Mucosa of descending colon (tissue), 3 donors: ENCODE results near the gene MPIG6B. TPM values are rescaled to one million over a fixed set of nuclear protein-coding genes. Genes with fewer than 3 reads are reported as not detected.

Experiments
- ATAC-seq: fragments of 200-7000 bp; cut with Tn5 transposase; one replicate; pipeline ENCODE4 v1.9.1; 2020; ENCODE audit warnings: mild to moderate bottlenecking, moderate library complexity
- DNase-seq, 3 donors: peaks; one replicate each; pipeline ENCODE4 v3.0.0-alpha.2; 2020
- H3K36me3 ChIP-seq: fragments of 200-600 bp; one replicate; pipeline ENCODE4 v1.8.0; 2021; ENCODE audit warnings: low read depth, mild to moderate bottlenecking
- H3K4me1 ChIP-seq: fragments of 200-600 bp; one replicate; pipeline ENCODE4 v1.8.0; 2021; ENCODE audit warnings: low read depth, mild to moderate bottlenecking
- H3K4me3 ChIP-seq: fragments of 200-600 bp; one replicate; pipeline ENCODE4 v1.8.0; 2021; ENCODE audit warnings: mild to moderate bottlenecking
- H3K9me3 ChIP-seq: fragments of 200-600 bp; one replicate; pipeline ENCODE4 v1.8.0; 2021; ENCODE audit warnings: mild to moderate bottlenecking
- CTCF ChIP-seq: fragments of 200-600 bp; IDR thresholded peaks from one replicate; pipeline ENCODE4 v1.8.0; 2022; ENCODE audit warnings: antibody characterized with exemption, mild to moderate bottlenecking
- intact Hi-C, 2 donors: fragments of 100-400 bp; cut with DNase I in 1 of 2; cut with micrococcal nuclease in 1 of 2; formaldehyde crosslinking; loops; one replicate each; pipeline versions ENCODE4 v1.11.0 to v1.11.1; 2022; cut with DNase I, micrococcal nuclease
- total RNA-seq, 3 donors: library from RNA; stranded (reverse); fragmentation: NEBNext Ultra II Directional in 2 of 3; extraction: Animal tissue kit (Norgen Biotek cat#: 25700) in 2 of 3; gene quantifications; one replicate each; pipeline versions ENCODE4 v1.2.1 to v1.2.4, GENCODE V29; 2021 to 2023
- donor health status: DM: no; HTN: no; CAD: no; lungs with moderate emphysema.
- donor health status: DM: no; HTN: no; CAD: no.
- donor health status: DM: no; HTN: yes; CAD: no.

The MPIG6B gene
- total RNA-seq, 3 donors from 2014 or later, result 0.48 to 1.4 (median 0.57) TPM

- intact Hi-C loops, result no loop called here
- ATAC-seq, result peak; percentile 6
- DNase-seq, result peak in 2 of 3 donors; percentile 42 to 52
- no peak for TF ChIP-seq CTCF
- Histone ChIP-seq H3K4me1 (peaks cover 20% of the 10 kb centered on the region), H3K4me3 (no peak overlapping the region), H3K9me3 (no peaks in the 10 kb centered on the region), H3K36me3 (no peaks in the 10 kb centered on the region)
Measured at GRCh38 chr6:31727034-31727716, 4.0 kb downstream of the MPIG6B start.

- H3K36me3 ChIP-seq, result peaks cover 7% of the 10 kb centered on the region
- peak in 2 of 3 donors; percentile 43 to 52 for DNase-seq
- no peaks in the 10 kb centered on the region for H3K9me3 ChIP-seq
- H3K4me1 ChIP-seq, result peaks cover 23% of the 10 kb centered on the region
- ATAC-seq, result no peak
- intact Hi-C loops, result no loop called here
- TF ChIP-seq CTCF, result no peak
- no peak overlapping the region for H3K4me3 ChIP-seq
Measured at GRCh38 chr6:31727717-31728671, 4.8 kb downstream of the MPIG6B start.

GRCh38 chr6:31728767-31729514, 5.8 kb downstream of the MPIG6B start, which contains the start of gene DDAH2:
Gene DDAH2 (minus strand): TSS chr6:31729299. CDS start chr6:31729161, 138 bp downstream.
- ATAC-seq (peak; percentile 57), DNase-seq (peak; percentile 42 to 76 (median 64))
- Histone ChIP-seq H3K9me3 (no peaks in the 10 kb centered on the region), H3K4me3 (peak within 1 kb of the TSS; percentile 33), H3K4me1 (peaks cover 26% of the 10 kb centered on the region), H3K36me3 (peaks cover 7% of the 10 kb centered on the region)
- no peak for TF ChIP-seq CTCF
- intact Hi-C loops, result no loop called here

DNA sequence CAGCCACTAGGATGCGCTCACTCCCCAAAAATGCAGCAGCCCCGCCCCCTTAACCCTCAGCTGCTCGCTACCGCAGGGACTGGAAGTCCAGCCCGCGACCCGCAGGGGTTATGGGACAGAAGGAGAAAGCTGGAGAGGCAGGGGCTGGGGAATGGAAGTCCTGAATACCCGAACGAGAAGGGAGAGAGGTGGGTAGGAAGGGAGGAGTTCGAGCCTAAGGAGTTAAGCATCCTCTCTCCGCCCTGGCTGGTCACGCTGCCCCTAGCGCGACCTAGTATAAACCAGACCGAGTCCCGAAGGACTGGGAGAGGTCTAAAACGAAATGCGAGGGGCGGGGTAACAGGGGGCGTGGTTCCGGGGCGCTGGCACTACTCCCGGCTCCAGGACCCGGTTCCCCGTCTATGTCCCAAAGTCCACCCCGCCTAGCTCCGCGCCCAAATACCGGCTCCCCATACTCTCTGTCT, 6.4 kb downstream of the MPIG6B start:
- Histone ChIP-seq H3K4me1 (peaks cover 32% of the 10 kb centered on the region), H3K9me3 (no peaks in the 10 kb centered on the region), H3K36me3 (peaks cover 7% of the 10 kb centered on the region), H3K4me3 (peak overlapping the region; percentile 33)
- intact Hi-C loops, result no loop called here
- ATAC-seq (peak; percentile 85), DNase-seq (peak; percentile 96 to 98 (median 97))
- TF ChIP-seq CTCF, result peak; percentile 54
